Mesendoderm (in vitro differentiated cells): ENCODE data around the gene SUPT20HL2.
A peak's percentile ranks its signal among the peaks of the same experiment; 100 is the strongest.

Source experiments
- DNase-seq: peaks from one replicate; pipeline ENCODE4 v3.0.0; 2013
- H2AK5ac ChIP-seq: 2 replicates; pipeline ENCODE4 v1.6.1; 2013; ENCODE audit warnings: low read length, inconsistent platforms
- H2BK120ac ChIP-seq: 2 replicates; pipeline ENCODE4 v1.6.1; 2013; ENCODE audit warnings: low read depth, mild to moderate bottlenecking, low read length, moderate library complexity, mixed read lengths
- H2BK15ac ChIP-seq: replicated peaks from 2 replicates; pipeline ENCODE4 v1.6.1; 2013; ENCODE audit warnings: low read depth, mild to moderate bottlenecking, moderate library complexity
- H2BK5ac ChIP-seq: 2 replicates; pipeline ENCODE4 v1.6.1; 2013; ENCODE audit warnings: low read length, inconsistent platforms
- H3K18ac ChIP-seq: 2 replicates; pipeline ENCODE4 v1.6.1; 2013; ENCODE audit warnings: mild to moderate bottlenecking, low read length, mixed read lengths
- H3K23ac ChIP-seq: one replicate; pipeline ENCODE4 v1.6.1; 2013; ENCODE audit warnings: low read length
- H3K27ac ChIP-seq: 2 replicates; pipeline ENCODE4 v1.5.1; 2013; ENCODE audit warnings: low read depth, mild to moderate bottlenecking, inconsistent platforms, low read length, moderate library complexity
- H3K27me3 ChIP-seq: 2 replicates; pipeline ENCODE4 v1.6.1; 2013; ENCODE audit warnings: low read length, control low read depth, mild to moderate bottlenecking, inconsistent platforms; ENCODE audit not compliant: insufficient read depth, poor library complexity
- H3K36me3 ChIP-seq: 2 replicates; pipeline ENCODE4 v1.6.1; 2013; ENCODE audit warnings: low read length, inconsistent platforms; ENCODE audit not compliant: control insufficient read depth, insufficient read depth
- H3K4ac ChIP-seq: one replicate; pipeline ENCODE4 v1.6.1; 2013; ENCODE audit warnings: low read depth, mild to moderate bottlenecking, low read length, moderate library complexity
- H3K4me1 ChIP-seq: 2 replicates; pipeline ENCODE4 v1.6.1; 2013; ENCODE audit warnings: low read depth, low read length, inconsistent platforms; ENCODE audit not compliant: control insufficient read depth
- H3K4me2 ChIP-seq: 2 replicates; pipeline ENCODE4 v1.6.1; 2013; ENCODE audit warnings: low read length
- H3K4me3 ChIP-seq: 2 replicates; pipeline ENCODE4 v1.5.1; 2013; ENCODE audit warnings: mild to moderate bottlenecking, low read length
- H3K56ac ChIP-seq: one replicate; pipeline ENCODE4 v1.6.1; 2013; ENCODE audit warnings: low read length
- H3K79me1 ChIP-seq: 2 replicates; pipeline ENCODE4 v1.6.1; 2013; ENCODE audit warnings: low read length, inconsistent platforms
- H3K79me2 ChIP-seq: 2 replicates; pipeline ENCODE4 v1.6.1; 2013; ENCODE audit warnings: mild to moderate bottlenecking, low read length; ENCODE audit not compliant: control insufficient read depth, insufficient read depth
- H3K9ac ChIP-seq: 2 replicates; pipeline ENCODE4 v1.6.1; 2013; ENCODE audit warnings: low read length, inconsistent platforms
- H4K5ac ChIP-seq: one replicate; pipeline ENCODE4 v1.6.1; 2013; ENCODE audit warnings: low read length
- H4K8ac ChIP-seq: one replicate; pipeline ENCODE4 v1.6.1; 2013; ENCODE audit warnings: low read depth, mild to moderate bottlenecking, control low read depth, low read length, moderate library complexity
- WGBS: extraction: QIAGEN DNeasy Blood & Tissue Kit; methylation state at CpG from one replicate; pipeline ENCODE4 v1.1.7; 2013; ENCODE audit warnings: low lambda C conversion rate, missing lambda C conversion rate; ENCODE audit not compliant: insufficient coverage; ENCODE audit errors: extremely low coverage; 5-methylcytosine and 5-hydroxymethylcytosine counted together

SUPT20HL2 gene

DNA sequence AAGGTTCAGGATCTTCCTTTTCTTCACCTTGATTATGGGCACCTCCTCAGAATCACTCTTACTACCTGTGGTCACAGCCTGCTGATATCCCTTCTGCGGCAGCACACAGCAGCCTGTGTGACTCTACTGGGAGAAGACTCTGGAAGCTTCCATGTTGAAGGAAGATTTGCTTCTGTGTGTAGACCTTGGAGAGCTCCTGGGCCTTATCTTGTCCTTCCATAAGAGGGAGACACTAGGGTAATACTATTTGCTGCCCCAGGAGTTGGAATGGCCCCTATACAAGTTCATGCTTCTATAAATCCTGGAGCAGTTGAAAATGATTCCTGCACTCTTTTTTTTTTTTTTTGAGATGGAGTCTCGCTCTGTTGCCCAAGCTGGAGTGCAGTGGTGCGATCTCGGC is 36.3 kb upstream of the SUPT20HL2 start:
- Histone ChIP-seq H3K4me3 (no peak overlapping the region), H4K5ac (no peak overlapping the region), H3K36me3 (no peaks in the 10 kb centered on the region), H3K18ac (no peak overlapping the region), H3K4me1 (no peaks in the 10 kb centered on the region), H2BK120ac (no peak overlapping the region), H3K4ac (no peak overlapping the region), H3K27me3 (no peaks in the 10 kb centered on the region), H3K27ac (no peak overlapping the region), H2AK5ac (no peak overlapping the region), H3K4me2 (no peak overlapping the region), H3K79me2 (no peaks in the 10 kb centered on the region), H3K9ac (no peak overlapping the region), H3K56ac (no peak overlapping the region), H4K8ac (no peak overlapping the region), H2BK5ac (no peak overlapping the region), H2BK15ac (no peak overlapping the region), H3K79me1 (no peaks in the 10 kb centered on the region), H3K23ac (no peak overlapping the region)
- no CpG with 5 or more reads among the region's 4 CpGs for WGBS
- DNase-seq: peak; percentile 11

DNA sequence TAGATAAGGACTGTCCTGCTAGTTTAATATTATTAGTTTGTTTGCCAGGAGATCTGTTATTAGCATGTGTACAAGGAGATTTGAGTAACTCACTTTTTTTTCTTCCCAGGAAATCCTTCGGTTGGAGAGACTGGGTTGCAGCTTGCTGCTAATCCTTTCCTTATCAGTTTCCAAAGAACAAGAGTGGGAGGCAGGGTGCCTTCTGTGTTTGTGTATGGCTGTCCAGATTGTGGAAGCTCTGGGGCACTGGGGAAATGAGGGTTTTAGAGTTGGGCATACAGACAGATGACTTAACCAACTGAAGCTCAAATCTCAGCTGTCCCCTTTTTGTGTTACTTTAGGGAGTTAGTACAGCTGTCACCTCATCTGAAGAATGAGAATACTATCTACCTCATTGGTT is 34.0 kb upstream of the SUPT20HL2 start:
- Histone ChIP-seq H3K36me3 (no peaks in the 10 kb centered on the region), H3K4me3 (no peak overlapping the region), H3K23ac (no peak overlapping the region), H2AK5ac (no peak overlapping the region), H2BK15ac (no peak overlapping the region), H3K79me2 (no peaks in the 10 kb centered on the region), H3K27me3 (no peaks in the 10 kb centered on the region), H2BK5ac (no peak overlapping the region), H3K27ac (no peak overlapping the region), H3K18ac (no peak overlapping the region), H4K5ac (no peak overlapping the region), H4K8ac (no peak overlapping the region), H3K4me2 (no peak overlapping the region), H3K9ac (no peak overlapping the region), H3K4ac (no peak overlapping the region), H3K79me1 (no peaks in the 10 kb centered on the region), H2BK120ac (no peak overlapping the region), H3K56ac (no peak overlapping the region), H3K4me1 (no peaks in the 10 kb centered on the region)
- no CpG with 5 or more reads among the region's 1 CpG for whole genome bisulfite sequencing
- peak; percentile 8 for DNase-seq

DNA sequence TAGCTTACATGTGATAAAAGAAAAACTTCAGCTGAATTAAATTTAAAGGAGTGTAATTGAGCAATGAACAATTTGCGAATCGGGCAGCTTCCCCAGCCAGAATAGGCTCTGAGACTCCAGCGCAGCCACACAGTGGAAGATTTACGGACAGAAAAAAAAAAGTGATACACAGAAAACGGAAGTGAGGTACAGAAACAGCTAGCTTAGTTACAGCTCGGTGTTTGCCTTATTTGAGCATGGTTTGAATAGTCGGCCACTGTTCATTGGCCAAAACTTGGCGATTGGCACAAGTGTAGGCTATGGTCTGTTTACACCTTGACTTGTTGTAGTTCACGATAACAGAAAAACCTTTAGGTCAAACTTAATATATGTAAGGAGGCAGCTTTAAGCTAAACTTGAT is 29.9 kb upstream of the SUPT20HL2 start:
- Histone ChIP-seq H2BK120ac (no peak overlapping the region), H4K8ac (no peak overlapping the region), H2BK15ac (no peak overlapping the region), H3K4me1 (no peaks in the 10 kb centered on the region), H2BK5ac (no peak overlapping the region), H3K79me2 (no peaks in the 10 kb centered on the region), H3K9ac (no peak overlapping the region), H3K23ac (no peak overlapping the region), H3K36me3 (no peaks in the 10 kb centered on the region), H3K4me2 (no peak overlapping the region), H3K4me3 (no peak overlapping the region), H4K5ac (no peak overlapping the region), H3K18ac (no peak overlapping the region), H2AK5ac (no peak overlapping the region), H3K27ac (no peak overlapping the region), H3K56ac (no peak overlapping the region), H3K4ac (no peak overlapping the region), H3K27me3 (no peaks in the 10 kb centered on the region), H3K79me1 (no peaks in the 10 kb centered on the region)
- DNase-seq: no peak
- no CpG with 5 or more reads among the region's 9 CpGs for WGBS

DNA sequence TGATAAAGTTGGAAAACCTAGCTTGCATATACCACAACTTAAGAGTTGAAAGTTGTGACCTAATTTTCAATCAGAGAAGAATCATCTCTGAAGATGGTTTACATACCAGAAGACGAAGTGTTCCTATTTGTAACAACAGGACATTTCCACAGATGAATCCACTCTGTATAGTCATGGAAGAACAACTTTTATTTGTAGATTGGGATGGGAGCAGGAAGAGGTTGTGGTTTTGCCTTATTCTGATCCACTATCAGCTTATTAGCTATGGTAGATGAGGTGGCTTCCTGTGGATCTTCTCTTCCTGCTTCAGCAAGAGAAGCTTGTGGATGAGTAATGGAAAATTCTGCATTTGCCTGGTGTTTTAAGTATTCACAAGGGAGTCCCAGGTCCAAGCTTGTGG is 27.9 kb upstream of the SUPT20HL2 start:
- Histone ChIP-seq H3K4me3 (no peak overlapping the region), H3K56ac (no peak overlapping the region), H2BK15ac (no peak overlapping the region), H4K5ac (no peak overlapping the region), H2BK5ac (no peak overlapping the region), H3K36me3 (no peaks in the 10 kb centered on the region), H3K9ac (no peak overlapping the region), H3K4ac (no peak overlapping the region), H3K79me2 (no peaks in the 10 kb centered on the region), H3K18ac (no peak overlapping the region), H2AK5ac (no peak overlapping the region), H3K27me3 (no peaks in the 10 kb centered on the region), H3K79me1 (no peaks in the 10 kb centered on the region), H3K23ac (no peak overlapping the region), H2BK120ac (no peak overlapping the region), H3K4me1 (no peaks in the 10 kb centered on the region), H3K27ac (no peak overlapping the region), H4K8ac (no peak overlapping the region), H3K4me2 (no peak overlapping the region)
- no peak for DNase-seq
- no CpG with 5 or more reads among the region's 1 CpG for WGBS

DNA sequence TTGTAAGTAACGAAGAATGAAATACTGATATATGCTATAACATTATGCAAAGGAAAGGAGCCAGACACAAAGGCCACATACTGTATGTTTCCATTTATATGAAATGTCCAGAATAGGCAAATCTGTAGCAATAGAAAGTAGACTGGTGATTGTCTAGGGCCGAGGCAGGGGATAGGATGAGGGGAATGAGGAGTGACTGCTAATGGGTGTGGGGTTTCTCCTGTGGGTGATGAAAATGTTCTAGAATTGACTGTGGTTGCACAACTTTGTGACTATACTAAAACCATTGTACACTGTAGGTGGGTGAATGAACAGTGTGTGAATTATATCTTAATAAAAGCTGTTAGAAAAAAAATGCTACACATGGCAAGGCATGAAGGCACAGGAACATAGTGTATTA is 26.6 kb upstream of the SUPT20HL2 start:
- Histone ChIP-seq H3K27me3 (no peaks in the 10 kb centered on the region), H3K36me3 (no peaks in the 10 kb centered on the region), H3K23ac (no peak overlapping the region), H3K79me1 (no peaks in the 10 kb centered on the region), H3K4me3 (no peak overlapping the region), H4K5ac (no peak overlapping the region), H2BK15ac (no peak overlapping the region), H3K56ac (no peak overlapping the region), H2AK5ac (no peak overlapping the region), H2BK120ac (no peak overlapping the region), H3K4me1 (no peaks in the 10 kb centered on the region), H3K9ac (no peak overlapping the region), H3K4ac (no peak overlapping the region), H3K18ac (no peak overlapping the region), H4K8ac (no peak overlapping the region), H3K4me2 (no peak overlapping the region), H3K79me2 (no peaks in the 10 kb centered on the region), H2BK5ac (no peak overlapping the region), H3K27ac (no peak overlapping the region)
- no CpG with 5 or more reads among the region's 2 CpGs for WGBS
- no peak for DNase-seq

DNA sequence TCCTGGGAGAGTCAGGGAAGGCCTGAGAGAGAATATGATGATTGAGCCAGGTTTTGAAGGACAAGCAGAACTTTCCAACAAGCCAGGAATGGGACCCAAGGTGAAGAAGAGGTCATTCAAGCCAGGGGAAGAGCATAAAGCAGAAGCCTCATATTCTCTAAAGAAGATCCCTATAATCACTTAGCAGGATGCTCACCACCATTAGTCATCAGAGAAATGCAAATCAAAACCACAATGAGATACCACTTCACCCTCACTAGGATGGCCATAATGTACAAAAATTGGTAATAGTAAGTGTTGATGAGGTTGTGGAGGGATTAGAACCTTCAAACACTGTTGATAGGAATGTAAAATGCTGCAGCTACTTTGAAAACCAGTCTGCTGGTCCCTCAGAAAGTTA is 26.0 kb upstream of the SUPT20HL2 start:
- H4K8ac ChIP-seq: no peak overlapping the region
- H3K4me2 ChIP-seq: no peak overlapping the region
- H3K36me3 ChIP-seq: no peaks in the 10 kb centered on the region
- no peak overlapping the region for H4K5ac ChIP-seq
- H3K27me3 ChIP-seq: no peaks in the 10 kb centered on the region
- H2BK120ac ChIP-seq: no peak overlapping the region
- H3K9ac ChIP-seq: no peak overlapping the region
- no peak overlapping the region for H3K18ac ChIP-seq
- H2BK5ac ChIP-seq: no peak overlapping the region
- H3K27ac ChIP-seq: no peak overlapping the region
- H3K56ac ChIP-seq: no peak overlapping the region
- H3K4me1 ChIP-seq: no peaks in the 10 kb centered on the region
- no peak overlapping the region for H2BK15ac ChIP-seq
- H3K79me2 ChIP-seq: no peaks in the 10 kb centered on the region
- no peaks in the 10 kb centered on the region for H3K79me1 ChIP-seq
- H3K23ac ChIP-seq: no peak overlapping the region
- no peak overlapping the region for H2AK5ac ChIP-seq
- no peak overlapping the region for H3K4me3 ChIP-seq
- H3K4ac ChIP-seq: no peak overlapping the region
- no peak for DNase-seq
